AG04449 (cell line): ENCODE measurements around the gene AKR1D1.
"Not testable (repeated sequence)": the region's sequence is repeated elsewhere in the genome, so short reads cannot be mapped to it uniquely, and the experiment has no call there.

Source experiments
- CTCF ChIA-PET: fragments of 350-600 bp; formaldehyde crosslinking; extraction: SDS; loops from one replicate; lab custom pipeline; 2021; ENCODE audit warnings: antibody characterized with exemption; lab: Yijun Ruan, JAX
- POLR2A ChIA-PET: fragments of 400-600, 350-600 bp; formaldehyde crosslinking; extraction: SDS; loops from one replicate; lab custom pipeline; 2020; ENCODE audit warnings: antibody characterized with exemption, inconsistent platforms; lab: Yijun Ruan, JAX
- DNase-seq: peaks from one replicate; pipeline ENCODE4 v3.0.0-alpha.2; 2010; ENCODE audit warnings: low read depth, low spot score
- H3K4me3 ChIP-seq: 2 replicates; pipeline ENCODE4 v1.5.1; 2011; ENCODE audit warnings: low read depth, mild to moderate bottlenecking, control low read depth, low read length
- CTCF ChIP-seq: IDR thresholded peaks from one replicate; pipeline ENCODE4 v1.5.1; 2011; ENCODE audit warnings: mild to moderate bottlenecking, moderate library complexity, low read length, control low read depth, inconsistent platforms; ENCODE audit not compliant: insufficient read depth; ENCODE audit errors: missing control alignments

Gene AKR1D1

GRCh38 chr7:138032770-138033169 lies 43.5 kb upstream of the AKR1D1 start:
- CTCF ChIA-PET, result no interaction called here
- H3K4me3 ChIP-seq, result no peak overlapping the region
- TF ChIP-seq CTCF, result no peak
- POLR2A ChIA-PET, result no interaction called here
- no peak for DNase-seq

GRCh38 chr7:138033241-138033640 lies 43.0 kb upstream of the AKR1D1 start:
- no peak for DNase-seq
- POLR2A ChIA-PET, result no interaction called here
- no peak overlapping the region for H3K4me3 ChIP-seq
- TF ChIP-seq CTCF, result no peak
- CTCF ChIA-PET, result no interaction called here

GRCh38 chr7:138036135-138036534 lies 40.1 kb upstream of the AKR1D1 start:
- ChIA-PET CTCF (no interaction called here), POLR2A (no interaction called here)
- no peak overlapping the region for H3K4me3 ChIP-seq
- DNase-seq, result no peak
- no peak for TF ChIP-seq CTCF

- H3K4me3 ChIP-seq, CTCF ChIA-PET, DNase-seq: not testable (repeated sequence)
- POLR2A ChIA-PET, result interaction anchor here (0.7 kb wide), 1 partner anchor 513 kb away, joined by 3 read pairs; no protein-coding TSS in a partner anchor
These were observed 36.2 kb upstream of the AKR1D1 start for GRCh38 chr7:138040063-138040462.

GRCh38 chr7:138044897-138045296 lies 31.4 kb upstream of the AKR1D1 start:
- no peak for TF ChIP-seq CTCF
- ChIA-PET POLR2A (no interaction called here), CTCF (no interaction called here)
- H3K4me3 ChIP-seq, result no peak overlapping the region
- DNase-seq, result no peak

GRCh38 chr7:138047907-138048306 lies 28.4 kb upstream of the AKR1D1 start:
- ChIA-PET CTCF (no interaction called here), POLR2A (no interaction called here)
- no peak overlapping the region for H3K4me3 ChIP-seq
- no peak for TF ChIP-seq CTCF
- no peak for DNase-seq

- no peak overlapping the region for H3K4me3 ChIP-seq
- DNase-seq, result no peak
- ChIA-PET POLR2A (no interaction called here), CTCF (no interaction called here)
- no peak for TF ChIP-seq CTCF
These were observed 26.6 kb upstream of the AKR1D1 start for GRCh38 chr7:138049505-138050116.

GRCh38 chr7:138051712-138052247 lies 24.5 kb upstream of the AKR1D1 start:
- H3K4me3 ChIP-seq, CTCF ChIA-PET, DNase-seq, POLR2A ChIA-PET: not testable (repeated sequence)
